H54 (cell line): Measurements from ENCODE around the gene BCAS3.
A peak's percentile ranks its signal among the peaks of the same experiment; 100 is the strongest.
"Not testable (repeated sequence)": the region's sequence is repeated elsewhere in the genome, so short reads cannot be mapped to it uniquely, and the experiment has no call there.

ENCODE experiments used
- DNase-seq: peaks from one replicate; pipeline ENCODE4 v3.0.0; 2011; ENCODE audit warnings: low spot score, mixed read lengths; ENCODE audit not compliant: insufficient read length
- FAIRE-seq: peaks from 3 replicates; lab custom pipeline; 2011; peaks lifted over from hg19 to GRCh38; lab: Jason Lieb, UNC
- POLR2A ChIP-seq: IDR thresholded peaks from 2 replicates; pipeline ENCODE4 v1.6.1; 2011; ENCODE audit warnings: low read depth, mild to moderate bottlenecking, low read length

Gene BCAS3

GRCh38 chr17:61345061-61345460 is 667.4 kb downstream of the BCAS3 start:
- FAIRE-seq (no peak), DNase-seq (no peak)
- TF ChIP-seq POLR2A = no peak

GRCh38 chr17:61345825-61346666 is 668.4 kb downstream of the BCAS3 start:
- TF ChIP-seq POLR2A = no peak
- no peak for DNase-seq
- FAIRE-seq = no peak

- no peak for FAIRE-seq
- no peak for TF ChIP-seq POLR2A
- DNase-seq = no peak
These were observed 671.7 kb downstream of the BCAS3 start for GRCh38 chr17:61349350-61349749.

GRCh38 chr17:61351745-61352407 is 674.2 kb downstream of the BCAS3 start:
- DNase-seq (no peak), FAIRE-seq (no peak)
- TF ChIP-seq POLR2A = no peak

- no peak for DNase-seq
- TF ChIP-seq POLR2A = no peak
- FAIRE-seq = no peak
These were observed 674.7 kb downstream of the BCAS3 start for GRCh38 chr17:61352408-61352770.

DNA sequence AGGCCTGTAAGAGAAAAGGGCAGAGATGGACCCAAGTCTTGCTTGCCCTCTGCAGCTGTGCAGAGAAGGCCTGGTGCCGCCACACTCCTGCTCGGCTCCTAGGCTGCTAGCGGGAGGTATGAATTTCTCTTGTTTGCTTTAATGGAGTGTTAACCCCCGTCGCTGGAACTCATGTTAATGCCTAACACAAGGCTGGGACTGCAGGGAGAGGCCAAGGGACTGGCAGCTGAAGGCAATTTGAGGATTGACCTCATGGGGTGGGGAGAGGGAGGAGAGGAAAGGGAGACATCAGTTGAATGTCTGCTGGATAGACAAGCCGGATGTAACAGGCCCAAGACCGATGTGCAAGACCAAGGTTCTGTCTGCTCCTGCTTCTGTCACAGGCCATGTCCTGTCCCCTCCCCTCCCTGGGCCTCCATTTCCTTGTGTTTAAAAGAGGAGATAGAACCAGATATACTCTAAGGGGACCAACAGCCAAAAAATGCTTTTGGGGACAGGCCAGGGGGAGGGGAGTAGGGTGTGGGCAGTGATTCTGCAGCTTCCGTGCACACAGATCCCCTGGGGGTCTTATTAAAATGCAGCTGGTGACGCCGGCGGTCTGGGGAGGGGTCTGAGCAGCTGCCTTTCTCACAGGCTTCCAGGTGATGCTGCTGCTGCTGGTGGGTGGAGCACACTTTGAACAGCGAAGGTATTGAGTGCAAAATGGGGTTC is 675.3 kb downstream of the BCAS3 start:
- TF ChIP-seq POLR2A = no peak
- DNase-seq (no peak), FAIRE-seq (no peak)

GRCh38 chr17:61353615-61354014 is 676.0 kb downstream of the BCAS3 start:
- DNase-seq = no peak
- no peak for FAIRE-seq
- TF ChIP-seq POLR2A = no peak

- no peak for DNase-seq
- no peak for FAIRE-seq
These were observed 677.5 kb downstream of the BCAS3 start for GRCh38 chr17:61354895-61355874.

GRCh38 chr17:61357061-61357460 is 679.4 kb downstream of the BCAS3 start:
- DNase-seq, FAIRE-seq: not testable (repeated sequence)

More at GRCh38 chr17:61354895-61355874, 677.5 kb downstream of the BCAS3 start:
- TF ChIP-seq POLR2A = no peak

DNA sequence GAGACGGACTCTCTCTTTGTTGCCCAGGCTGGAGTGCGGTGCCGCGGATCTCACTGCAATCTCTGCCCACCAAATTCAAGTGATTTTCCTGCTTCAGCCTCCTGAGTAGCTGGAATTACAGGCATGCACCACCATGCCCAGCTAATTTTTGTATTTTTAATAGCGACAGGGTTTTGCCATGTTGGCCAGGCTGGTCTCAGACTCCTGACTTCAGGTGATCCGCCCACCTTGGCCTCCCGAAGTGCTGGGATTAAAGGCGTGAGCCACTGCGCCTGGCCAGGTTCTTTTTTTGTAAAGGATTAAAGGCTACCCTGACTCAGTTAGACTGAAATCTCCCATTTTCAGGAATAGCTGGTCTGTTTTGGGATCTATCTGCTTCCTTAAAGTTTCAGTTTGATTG is 681.9 kb downstream of the BCAS3 start:
- not testable (repeated sequence) for FAIRE-seq, DNase-seq

DNA sequence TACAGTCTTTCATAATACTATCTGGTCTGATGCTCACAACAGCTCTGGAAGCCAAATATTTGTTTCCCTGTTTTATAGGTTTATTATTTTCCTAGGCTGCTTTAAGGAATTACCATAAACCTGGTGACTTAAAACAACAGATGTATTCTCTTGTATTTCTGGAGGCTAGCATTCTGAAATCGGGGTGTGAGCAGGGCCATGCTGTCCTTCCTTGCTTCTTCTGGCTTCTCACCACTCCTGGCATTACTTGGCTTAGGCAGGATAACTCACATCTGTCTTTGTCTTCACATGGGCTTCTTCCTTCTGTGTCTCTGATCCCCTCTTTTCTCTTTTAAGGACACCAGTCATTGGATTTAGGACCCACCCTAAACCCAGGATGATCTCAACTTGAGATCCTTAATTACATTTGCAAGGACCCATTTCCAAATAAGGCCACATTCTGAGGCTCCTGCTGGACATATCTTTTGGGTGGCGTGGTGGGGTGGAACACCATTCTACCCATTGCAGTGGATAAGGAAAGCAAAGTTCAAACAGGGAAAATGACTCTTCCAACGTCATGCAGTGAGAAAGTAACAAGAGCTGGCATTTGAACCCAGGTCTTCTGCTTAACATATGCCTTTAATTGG is 682.8 kb downstream of the BCAS3 start:
- no peak for TF ChIP-seq POLR2A
- FAIRE-seq (no peak), DNase-seq (no peak)

- TF ChIP-seq POLR2A = no peak
- FAIRE-seq = no peak
- DNase-seq = peak; percentile 61
These were observed 683.4 kb downstream of the BCAS3 start for GRCh38 chr17:61361084-61361483.

GRCh38 chr17:61362396-61362795 is 684.7 kb downstream of the BCAS3 start:
- no peak for TF ChIP-seq POLR2A
- DNase-seq = no peak
- no peak for FAIRE-seq
